ENCODE data around the gene NTNG2. TPM values are rescaled to one million over a fixed set of nuclear protein-coding genes. Genes with fewer than 3 reads are reported as not detected.

NTNG2 gene
- total RNA-seq, 1 experiment from 2014 or later, result not detected

DNA sequence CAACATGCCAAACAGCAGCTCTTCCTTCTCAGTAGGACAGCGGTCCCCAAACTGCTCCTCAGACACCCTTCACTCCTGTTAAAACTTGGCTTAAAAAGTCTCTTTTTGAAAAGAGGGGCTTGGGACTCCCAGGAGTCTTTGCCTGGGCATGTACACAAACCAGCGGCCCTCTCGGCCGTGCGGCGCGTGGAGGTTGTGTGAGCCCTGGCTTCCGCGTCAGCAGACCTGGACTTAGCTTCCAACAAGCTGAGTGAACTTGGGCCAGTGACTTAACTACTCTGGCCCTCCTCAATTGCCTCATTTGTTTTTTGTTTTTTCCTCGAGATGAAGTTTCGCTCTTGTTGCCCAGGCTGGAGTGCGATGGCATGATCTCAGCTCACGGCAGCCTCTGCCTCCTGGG, 15.3 kb upstream of the NTNG2 start:
- Mint-ChIP-seq H3K4me3 (ENCODE audit: unreplicated experiment) (no peak overlapping the region), H3K36me3 (ENCODE audit: insufficient read depth, unreplicated experiment) (peaks cover 1% of the 10 kb centered on the region), H3K27ac (ENCODE audit: low read depth, unreplicated experiment) (no peak overlapping the region), H3K4me1 (ENCODE audit: insufficient read depth, unreplicated experiment) (peaks cover 8% of the 10 kb centered on the region), H3K9me3 (ENCODE audit: unreplicated experiment) (no peaks in the 10 kb centered on the region), H3K27me3 (ENCODE audit: insufficient read depth, unreplicated experiment) (peaks cover 77% of the 10 kb centered on the region)
- TF ChIP-seq, protein P1, sequence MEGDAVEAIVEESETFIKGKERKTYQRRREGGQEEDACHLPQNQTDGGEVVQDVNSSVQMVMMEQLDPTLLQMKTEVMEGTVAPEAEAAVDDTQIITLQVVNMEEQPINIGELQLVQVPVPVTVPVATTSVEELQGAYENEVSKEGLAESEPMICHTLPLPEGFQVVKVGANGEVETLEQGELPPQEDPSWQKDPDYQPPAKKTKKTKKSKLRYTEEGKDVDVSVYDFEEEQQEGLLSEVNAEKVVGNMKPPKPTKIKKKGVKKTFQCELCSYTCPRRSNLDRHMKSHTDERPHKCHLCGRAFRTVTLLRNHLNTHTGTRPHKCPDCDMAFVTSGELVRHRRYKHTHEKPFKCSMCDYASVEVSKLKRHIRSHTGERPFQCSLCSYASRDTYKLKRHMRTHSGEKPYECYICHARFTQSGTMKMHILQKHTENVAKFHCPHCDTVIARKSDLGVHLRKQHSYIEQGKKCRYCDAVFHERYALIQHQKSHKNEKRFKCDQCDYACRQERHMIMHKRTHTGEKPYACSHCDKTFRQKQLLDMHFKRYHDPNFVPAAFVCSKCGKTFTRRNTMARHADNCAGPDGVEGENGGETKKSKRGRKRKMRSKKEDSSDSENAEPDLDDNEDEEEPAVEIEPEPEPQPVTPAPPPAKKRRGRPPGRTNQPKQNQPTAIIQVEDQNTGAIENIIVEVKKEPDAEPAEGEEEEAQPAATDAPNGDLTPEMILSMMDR (IDR thresholded peaks at IDR 0.05; ENCODE audit: unreplicated experiment), result no peak
- no TSS peak for BruUV-seq (replicated peaks)
- no peak for DNase-seq (ENCODE audit: unreplicated experiment)
- ChIA-PET POLR2A (no interaction called here), CTCF (no interaction called here)
- intact Hi-C loops (cut with micrococcal nuclease), result no loop called here

DNA sequence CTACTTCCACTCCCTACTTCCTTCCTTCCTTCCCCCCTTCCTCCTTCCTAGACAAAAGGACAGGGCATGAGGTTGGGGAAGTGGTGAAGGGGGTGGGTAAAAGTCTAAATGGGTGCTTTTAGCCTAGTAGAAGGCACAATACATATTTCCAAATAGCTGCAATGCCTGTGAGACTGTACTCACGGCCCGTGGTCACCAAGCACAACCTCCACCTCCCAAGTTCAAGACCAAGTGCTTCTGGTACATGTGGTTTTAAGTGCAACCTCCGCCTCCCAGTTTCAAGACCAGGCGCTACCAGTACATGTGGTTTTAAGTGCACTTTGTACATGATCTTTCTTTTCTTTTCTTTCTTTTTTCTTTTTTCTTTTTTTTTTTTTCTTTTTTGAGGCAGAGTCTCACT, 14.5 kb upstream of the NTNG2 start:
- no peak overlapping the region for H3K27ac Mint-ChIP-seq (ENCODE audit: low read depth, unreplicated experiment)
- intact Hi-C loops (cut with micrococcal nuclease), result no loop called here
- CTCF ChIA-PET, result no interaction called here
- DNase-seq (ENCODE audit: unreplicated experiment), result no peak
- no peaks in the 10 kb centered on the region for H3K36me3 Mint-ChIP-seq (ENCODE audit: insufficient read depth, unreplicated experiment)
- TF ChIP-seq, protein P1 (IDR thresholded peaks at IDR 0.05; ENCODE audit: unreplicated experiment), result no peak
- no peaks in the 10 kb centered on the region for H3K9me3 Mint-ChIP-seq (ENCODE audit: unreplicated experiment)
- peaks cover 77% of the 10 kb centered on the region for H3K27me3 Mint-ChIP-seq (ENCODE audit: insufficient read depth, unreplicated experiment)
- POLR2A ChIA-PET, result no interaction called here
- no TSS peak for BruUV-seq (replicated peaks)
- H3K4me1 Mint-ChIP-seq (ENCODE audit: insufficient read depth, unreplicated experiment), result peaks cover under 1% of the 10 kb centered on the region
- no peak overlapping the region for H3K4me3 Mint-ChIP-seq (ENCODE audit: unreplicated experiment)

DNA sequence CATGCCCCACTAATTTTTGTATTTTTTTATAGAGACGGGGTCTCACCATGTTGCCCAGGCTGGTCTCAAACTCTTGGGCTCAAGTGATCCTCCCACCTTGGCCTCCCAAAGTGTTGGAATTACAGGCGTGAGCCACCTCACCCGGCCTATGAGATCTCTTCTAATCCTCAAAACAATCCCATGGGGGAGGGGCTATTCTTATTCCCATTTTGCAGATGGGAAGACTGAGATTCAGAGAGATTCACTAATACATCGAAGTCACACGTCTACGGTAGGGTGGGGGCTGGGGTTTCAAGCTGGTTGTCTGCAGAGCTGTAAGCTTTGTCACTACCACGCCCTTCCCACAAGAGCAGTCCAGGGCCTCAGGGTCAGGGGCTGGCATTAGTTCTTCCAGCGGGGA, 14.0 kb upstream of the NTNG2 start:
- peaks cover 77% of the 10 kb centered on the region for H3K27me3 Mint-ChIP-seq (ENCODE audit: insufficient read depth, unreplicated experiment)
- CTCF ChIA-PET, result interaction anchor here (0.8 kb wide), 1 partner anchor 55 kb away, joined by 3 read pairs; no protein-coding TSS in a partner anchor
- intact Hi-C loops (cut with micrococcal nuclease), result no loop called here

DNA sequence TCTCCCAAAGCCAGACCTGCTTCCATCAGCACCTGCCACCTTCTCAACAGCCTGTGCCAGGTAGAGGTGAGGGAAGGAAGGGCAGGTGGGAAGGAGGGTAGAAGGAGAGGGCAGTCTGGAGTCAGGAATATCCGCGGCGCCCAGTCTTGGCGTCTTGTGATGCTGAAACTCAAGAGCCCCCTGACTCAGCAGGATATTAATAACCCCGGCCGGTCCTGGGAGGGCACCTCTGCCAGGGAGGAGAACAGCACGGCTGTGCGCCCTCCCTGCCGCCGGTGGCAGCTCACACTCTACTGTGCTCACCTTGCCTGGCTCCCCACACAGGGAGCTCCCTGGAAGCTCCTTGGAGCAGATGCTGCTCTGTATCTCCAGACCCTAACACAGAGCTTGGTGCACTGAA, 11.6 kb upstream of the NTNG2 start:
- H3K9me3 Mint-ChIP-seq (ENCODE audit: unreplicated experiment), result no peaks in the 10 kb centered on the region
- ChIA-PET CTCF (interaction anchor here (0.6 kb wide), 1 partner anchor 99 kb away, joined by 4 read pairs; no protein-coding TSS in a partner anchor), POLR2A (interaction anchor here (0.7 kb wide), 1 partner anchor 379 kb away, joined by 3 read pairs; no protein-coding TSS in a partner anchor)
- no peak overlapping the region for H3K27ac Mint-ChIP-seq (ENCODE audit: low read depth, unreplicated experiment)
- H3K4me3 Mint-ChIP-seq (ENCODE audit: unreplicated experiment), result no peak overlapping the region
- intact Hi-C loops (cut with micrococcal nuclease), result no loop called here
- TF ChIP-seq, protein P1 (IDR thresholded peaks at IDR 0.05; ENCODE audit: unreplicated experiment), result no peak
- H3K36me3 Mint-ChIP-seq (ENCODE audit: insufficient read depth, unreplicated experiment), result no peaks in the 10 kb centered on the region
- peaks cover 96% of the 10 kb centered on the region for H3K27me3 Mint-ChIP-seq (ENCODE audit: insufficient read depth, unreplicated experiment)
- no peaks in the 10 kb centered on the region for H3K4me1 Mint-ChIP-seq (ENCODE audit: insufficient read depth, unreplicated experiment)
- no peak for DNase-seq (ENCODE audit: unreplicated experiment)
- no TSS peak for BruUV-seq (replicated peaks)

More for the DNA sequence above, 14.0 kb upstream of the NTNG2 start:
- Mint-ChIP-seq H3K27ac (ENCODE audit: low read depth, unreplicated experiment) (no peak overlapping the region), H3K36me3 (ENCODE audit: insufficient read depth, unreplicated experiment) (no peaks in the 10 kb centered on the region), H3K9me3 (ENCODE audit: unreplicated experiment) (no peaks in the 10 kb centered on the region), H3K4me1 (ENCODE audit: insufficient read depth, unreplicated experiment) (no peaks in the 10 kb centered on the region), H3K4me3 (ENCODE audit: unreplicated experiment) (no peak overlapping the region)
- TF ChIP-seq, protein P1 (IDR thresholded peaks at IDR 0.05; ENCODE audit: unreplicated experiment), result no peak
- POLR2A ChIA-PET, result no interaction called here
- no TSS peak for BruUV-seq (replicated peaks)
- no peak for DNase-seq (ENCODE audit: unreplicated experiment)
